ENCODE results near the gene CRY2. TPM values are rescaled to one million over a fixed set of nuclear protein-coding genes. Genes with fewer than 3 reads are reported as not detected.
"Not testable (repeated sequence)": the region's sequence is repeated elsewhere in the genome, so short reads cannot be mapped to it uniquely, and the experiment has no call there.

The CRY2 gene
- total and polyA plus RNA-seq, 4 donors, result 16.7 to 72.9 (median 33.0) TPM

- TF ChIP-seq ZBTB33 (IDR thresholded peaks at IDR 0.05), result no peak
These were observed 57.8 kb downstream of the CRY2 start (continued) for GRCh38 chr11:45905095-45905494.

GRCh38 chr11:45905576-45905975, 58.3 kb downstream of the CRY2 start:
- H3K9me3 ChIP-seq (ENCODE audit: control insufficient read depth in 4 of 4, low read length in 3 of 4); H3K27me3 ChIP-seq (ENCODE audit: control insufficient read depth in 4 of 4, insufficient read depth in 4 of 4, low read length in 3 of 4); H3K4me3 ChIP-seq (ENCODE audit: low read depth in 1 of 3, low read length in 3 of 3); H3K4me1 ChIP-seq (ENCODE audit: control insufficient read depth in 4 of 4, insufficient read depth in 4 of 4, low read length in 3 of 4); DNase-seq (ENCODE audit: low spot score); H3K27ac ChIP-seq (ENCODE audit: low read depth in 1 of 2, low read length in 2 of 2); H3K9ac ChIP-seq (ENCODE audit: low read depth in 1 of 2, low read length in 2 of 2): not testable (repeated sequence)
- H3K36me3 ChIP-seq (ENCODE audit: control insufficient read depth in 4 of 4, insufficient read depth in 3 of 4, low read depth in 1 of 4, low read length in 3 of 4), result peaks cover 6 to 11% (median 7%) of the 10 kb centered on the region in 4 donors
- WGBS, result 81% methylated on average over 6 of the region's 6 CpGs

DNA sequence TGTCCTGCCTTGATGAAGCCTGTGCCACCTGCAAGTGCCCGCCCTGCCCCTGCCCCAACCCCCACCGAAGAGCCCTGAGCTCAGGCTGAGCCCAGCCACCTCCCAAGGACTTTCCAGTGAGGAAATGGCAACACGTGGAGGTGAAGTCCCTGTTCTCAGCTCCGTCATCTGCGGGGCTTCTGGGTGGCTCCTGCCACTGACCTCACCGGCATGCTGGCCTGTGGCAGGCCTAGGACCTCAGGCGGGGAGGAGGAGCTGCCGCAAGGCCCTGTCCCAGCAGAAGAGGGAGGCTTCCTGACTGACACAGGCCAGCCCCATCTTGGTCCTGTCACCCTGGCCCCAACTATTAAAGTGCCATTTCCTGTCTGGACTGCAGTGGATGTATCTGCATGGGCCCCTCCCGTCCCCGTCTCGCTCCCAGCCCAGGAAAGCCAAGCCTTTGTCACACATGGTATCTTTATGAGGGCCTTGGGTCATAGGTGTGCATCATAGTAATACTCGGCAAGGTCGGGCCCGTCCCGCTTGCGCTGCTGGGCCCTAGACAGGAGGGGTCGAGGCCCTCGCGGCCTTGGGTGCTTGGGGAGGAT, 58.9 kb downstream of the CRY2 start:
- H3K27ac ChIP-seq (ENCODE audit: low read depth in 1 of 2, low read length in 2 of 2), result no peak overlapping the region
- no peaks in the 10 kb centered on the region for H3K4me1 ChIP-seq (ENCODE audit: control insufficient read depth in 4 of 4, insufficient read depth in 4 of 4, low read length in 3 of 4)
- no peak for TF ChIP-seq SP1 (IDR thresholded peaks at IDR 0.05)
- TF ChIP-seq FOXA2 (IDR thresholded peaks at IDR 0.05), result no peak
- no peak for TF ChIP-seq JUND (IDR thresholded peaks at IDR 0.05)
- no peak for TF ChIP-seq NR2F2 (IDR thresholded peaks at IDR 0.05)
- TF ChIP-seq TAF1 (conservative IDR thresholded peaks at IDR 0.05), result no peak
- TF ChIP-seq REST (IDR thresholded peaks at IDR 0.05), result no peak
- TF ChIP-seq, protein P1, sequence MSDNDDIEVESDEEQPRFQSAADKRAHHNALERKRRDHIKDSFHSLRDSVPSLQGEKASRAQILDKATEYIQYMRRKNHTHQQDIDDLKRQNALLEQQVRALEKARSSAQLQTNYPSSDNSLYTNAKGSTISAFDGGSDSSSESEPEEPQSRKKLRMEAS (IDR thresholded peaks at IDR 0.05), result no peak
- TF ChIP-seq HNF4G (IDR thresholded peaks at IDR 0.05), result no peak
- TF ChIP-seq FOXA1 (IDR thresholded peaks at IDR 0.05), result no peak
- no peak for TF ChIP-seq GABPA (IDR thresholded peaks at IDR 0.05 in 1 of 2, conservative IDR thresholded peaks at IDR 0.05 in 1 of 2)
- no peak for TF ChIP-seq RAD21 (IDR thresholded peaks at IDR 0.05)
- no peaks in the 10 kb centered on the region for H3K27me3 ChIP-seq (ENCODE audit: control insufficient read depth in 4 of 4, insufficient read depth in 4 of 4, low read length in 3 of 4)
- H3K36me3 ChIP-seq (ENCODE audit: control insufficient read depth in 4 of 4, insufficient read depth in 3 of 4, low read depth in 1 of 4, low read length in 3 of 4), result peaks cover 6 to 17% (median 11%) of the 10 kb centered on the region in 4 donors
- no peak for DNase-seq (ENCODE audit: low spot score)
- H3K4me3 ChIP-seq (ENCODE audit: low read depth in 1 of 3, low read length in 3 of 3), result no peak overlapping the region
- WGBS, result 71% methylated on average over 19 of the region's 19 CpGs
- no peaks in the 10 kb centered on the region for H3K9me3 ChIP-seq (ENCODE audit: control insufficient read depth in 4 of 4, low read length in 3 of 4)
- no peak overlapping the region for H3K9ac ChIP-seq (ENCODE audit: low read depth in 1 of 2, low read length in 2 of 2)

All from liver (tissue), 9 donors.